ENCODE measurements around the gene UNC5A.

The UNC5A gene

DNA sequence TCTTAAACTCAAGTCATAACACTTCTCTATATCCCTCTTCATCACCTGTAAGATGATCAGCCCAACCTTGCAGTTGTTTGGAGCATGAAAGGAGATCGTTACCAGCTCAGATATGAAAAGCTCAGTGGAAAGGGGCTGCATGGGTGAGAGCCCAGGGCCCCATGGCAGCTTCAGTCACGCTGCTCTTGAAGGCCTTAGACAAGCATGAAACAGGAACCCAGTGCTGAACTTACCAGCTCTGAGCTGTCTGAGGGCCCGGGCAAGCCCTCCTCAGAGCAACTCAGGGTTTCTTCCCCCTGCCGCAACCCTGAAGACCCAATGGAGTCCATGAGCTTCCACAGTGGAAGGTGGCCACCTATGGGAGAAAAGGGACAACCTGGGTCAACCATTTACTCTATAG is 85.5 kb downstream of the UNC5A start:
- no peak overlapping the region for H3K27ac ChIP-seq
- no peak overlapping the region for H3K9ac ChIP-seq (ENCODE audit: insufficient read length)
- no peak for DNase-seq (ENCODE audit: low read depth, low spot score)
- TF ChIP-seq POLR2AphosphoS5 (IDR thresholded peaks at IDR 0.05; ENCODE audit: borderline replicate concordance, low read depth, low read length) (no peak), EZH2 (IDR thresholded peaks at IDR 0.05) (no peak), FOXP2 (optimal IDR thresholded peaks at IDR 0.05; ENCODE audit: control extremely low read depth, extremely low read length, insufficient read depth) (no peak)
- H3K4me3 ChIP-seq, result no peak overlapping the region
- H3K36me3 ChIP-seq (ENCODE audit: insufficient read depth, low read length), result no peaks in the 10 kb centered on the region
- no peaks in the 10 kb centered on the region for H3K9me3 ChIP-seq (ENCODE audit: low read depth, low read length)

DNA sequence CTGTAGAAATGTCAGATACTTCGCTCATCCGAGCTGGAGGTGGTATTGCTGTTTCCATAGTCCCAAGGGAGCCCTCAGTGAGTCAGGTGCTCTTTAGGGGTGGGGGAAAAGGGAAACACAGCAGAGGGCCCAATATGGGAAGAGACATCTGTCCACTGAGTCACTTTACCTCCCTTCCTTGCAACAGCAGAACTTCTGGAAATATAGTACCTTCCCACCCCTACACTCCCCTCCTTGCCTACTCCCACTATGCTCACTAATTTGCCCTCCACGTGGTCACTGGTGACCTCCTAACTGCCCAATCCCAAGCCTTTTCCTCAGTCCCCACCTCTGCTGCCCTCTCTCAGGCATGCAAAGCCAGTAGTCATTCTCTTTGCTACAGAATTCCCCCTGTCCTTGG is 86.9 kb downstream of the UNC5A start:
- no peak for DNase-seq (ENCODE audit: low read depth, low spot score)
- Histone ChIP-seq H3K9me3 (ENCODE audit: low read depth, low read length) (no peaks in the 10 kb centered on the region), H3K36me3 (ENCODE audit: insufficient read depth, low read length) (no peaks in the 10 kb centered on the region; the same call in 1 of the 2 replicates), H3K4me3 (no peak overlapping the region), H3K27ac (no peak overlapping the region), H3K9ac (ENCODE audit: insufficient read length) (no peak overlapping the region)
- TF ChIP-seq POLR2AphosphoS5 (IDR thresholded peaks at IDR 0.05; ENCODE audit: borderline replicate concordance, low read depth, low read length), result no peak
- TF ChIP-seq EZH2 (IDR thresholded peaks at IDR 0.05), result no peak
- TF ChIP-seq FOXP2 (optimal IDR thresholded peaks at IDR 0.05; ENCODE audit: control extremely low read depth, extremely low read length, insufficient read depth), result no peak

DNA sequence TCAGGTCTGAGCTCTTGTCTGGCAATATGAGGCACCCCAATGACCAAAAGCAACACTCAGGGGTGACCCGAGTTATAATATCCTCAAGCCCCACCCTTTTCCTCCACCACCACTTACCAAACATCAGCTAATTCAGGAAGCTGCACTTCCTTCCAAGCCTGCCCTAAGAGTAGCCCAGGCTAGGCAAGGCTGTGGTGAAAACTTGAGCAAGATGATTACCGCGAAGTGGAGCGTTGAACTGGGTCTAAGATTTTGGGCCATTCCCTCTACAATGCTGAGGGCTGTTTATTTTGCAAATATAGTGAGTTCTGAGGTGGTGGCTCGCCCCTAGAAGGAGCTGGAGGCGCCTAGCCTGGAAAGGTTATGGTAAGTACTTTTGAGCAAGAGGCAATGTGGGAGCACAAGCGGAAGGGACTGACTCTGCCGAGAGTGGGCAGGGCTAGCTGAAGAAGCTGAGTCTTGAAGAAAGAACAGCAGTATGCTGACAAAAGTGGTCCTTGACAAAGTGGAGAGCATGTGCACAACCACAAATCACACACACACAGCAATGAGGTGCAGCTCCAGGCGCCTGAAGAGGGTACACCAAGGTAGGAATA is 89.0 kb downstream of the UNC5A start, which contains the start of gene HK3:
Gene HK3, minus strand, starts transcription at position 51 of the 596 bp plus-strand sequence. CDS start 3,187 bp downstream, outside the sequence.
- no peak for DNase-seq (ENCODE audit: low read depth, low spot score)
- Histone ChIP-seq H3K27ac (no peak within 1 kb of the TSS), H3K4me3 (no peak within 1 kb of the TSS)

DNA sequence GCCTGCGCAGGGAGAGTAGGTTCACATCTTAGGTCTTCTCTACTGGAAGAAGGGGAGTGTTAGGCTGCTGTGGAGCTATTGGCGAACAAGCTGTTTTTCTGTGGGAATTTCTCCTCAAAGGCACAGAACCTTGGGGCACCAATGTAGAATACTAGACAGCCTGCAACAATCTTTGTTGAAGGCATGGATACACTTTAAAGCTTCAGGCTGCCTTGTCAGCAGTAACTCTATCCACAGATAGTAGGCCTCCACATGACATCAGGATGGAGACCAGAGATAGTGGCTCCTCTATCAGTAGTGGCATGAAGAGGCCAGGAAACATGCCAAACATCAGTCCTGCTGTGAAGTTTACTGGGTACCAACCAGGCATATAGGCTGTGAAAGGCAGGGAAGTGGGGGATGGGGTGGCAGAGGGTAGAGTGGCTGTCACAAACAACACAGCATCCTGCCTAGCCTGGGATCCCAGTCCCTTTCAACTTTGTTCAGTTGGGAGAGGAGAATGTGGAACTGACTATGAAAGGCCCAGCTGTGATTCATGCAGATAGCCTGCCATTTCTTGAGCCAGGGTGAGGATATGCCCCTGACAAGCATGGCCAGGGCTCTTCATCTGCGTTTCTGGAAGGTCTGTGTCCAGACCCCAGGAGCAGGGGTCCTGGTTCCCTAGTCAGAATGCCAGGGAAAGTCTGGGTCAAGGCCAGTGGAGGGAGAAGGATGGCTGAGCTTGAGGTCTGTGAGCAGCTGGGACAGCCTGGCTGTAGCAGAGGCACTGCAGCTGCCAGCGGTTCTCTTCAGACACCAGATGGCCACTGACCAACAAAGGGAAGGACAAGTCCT is 89.8 kb downstream of the UNC5A start:
- DNase-seq (ENCODE audit: low read depth, low spot score), result no peak
- no peak overlapping the region for H3K4me3 ChIP-seq
- peaks cover 24% of the 10 kb centered on the region for H3K36me3 ChIP-seq (ENCODE audit: insufficient read depth, low read length)
- no peak overlapping the region for H3K27ac ChIP-seq
- TF ChIP-seq FOXP2 (optimal IDR thresholded peaks at IDR 0.05; ENCODE audit: control extremely low read depth, extremely low read length, insufficient read depth) (no peak), POLR2AphosphoS5 (IDR thresholded peaks at IDR 0.05; ENCODE audit: borderline replicate concordance, low read depth, low read length) (0 out of 2 replicates have a peak, but pooled peaks have one; percentile 32)
- H3K9me3 ChIP-seq (ENCODE audit: low read depth, low read length), result no peaks in the 10 kb centered on the region
- H3K9ac ChIP-seq (ENCODE audit: insufficient read length), result no peak overlapping the region

More for the DNA sequence above, 89.0 kb downstream of the UNC5A start, which contains the start of gene HK3:
- TF ChIP-seq EZH2 (IDR thresholded peaks at IDR 0.05) (no peak), FOXP2 (optimal IDR thresholded peaks at IDR 0.05; ENCODE audit: control extremely low read depth, extremely low read length, insufficient read depth) (no peak), POLR2AphosphoS5 (IDR thresholded peaks at IDR 0.05; ENCODE audit: borderline replicate concordance, low read depth, low read length) (no peak)
- H3K9ac ChIP-seq (ENCODE audit: insufficient read length), result no peak within 1 kb of the TSS
- H3K9me3 ChIP-seq (ENCODE audit: low read depth, low read length), result no peaks in the 10 kb centered on the region
- peaks cover 17% of the 10 kb centered on the region for H3K36me3 ChIP-seq (ENCODE audit: insufficient read depth, low read length)

DNA sequence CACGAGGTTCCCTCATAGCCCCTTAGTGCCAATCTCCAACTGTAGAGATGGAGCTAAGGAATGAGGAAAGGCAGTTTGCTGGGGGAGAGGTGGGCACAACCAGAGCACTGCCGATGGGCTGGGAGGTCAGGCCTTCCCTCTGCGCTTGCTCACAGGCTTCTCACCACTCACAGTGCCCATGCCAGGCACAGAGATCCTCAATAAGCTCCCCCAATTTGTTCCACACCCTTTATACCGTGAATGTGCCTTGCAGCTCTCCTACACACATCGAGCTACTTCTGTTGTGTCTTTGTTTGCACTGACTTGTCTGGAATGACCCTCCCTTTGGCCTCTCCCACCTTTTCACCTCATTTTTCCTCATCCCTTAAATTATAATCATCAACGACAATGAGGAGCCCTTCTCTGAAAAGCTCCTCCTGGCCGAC is 90.4 kb downstream of the UNC5A start:
- Histone ChIP-seq H3K36me3 (ENCODE audit: insufficient read depth, low read length) (peaks cover 30% of the 10 kb centered on the region), H3K27ac (no peak overlapping the region), H3K4me3 (no peak overlapping the region), H3K9ac (ENCODE audit: insufficient read length) (no peak overlapping the region), H3K9me3 (ENCODE audit: low read depth, low read length) (no peaks in the 10 kb centered on the region)
- TF ChIP-seq EZH2 (IDR thresholded peaks at IDR 0.05) (no peak), FOXP2 (optimal IDR thresholded peaks at IDR 0.05; ENCODE audit: control extremely low read depth, extremely low read length, insufficient read depth) (no peak), POLR2AphosphoS5 (IDR thresholded peaks at IDR 0.05; ENCODE audit: borderline replicate concordance, low read depth, low read length) (no peak)
- DNase-seq (ENCODE audit: low read depth, low spot score), result no peak

DNA sequence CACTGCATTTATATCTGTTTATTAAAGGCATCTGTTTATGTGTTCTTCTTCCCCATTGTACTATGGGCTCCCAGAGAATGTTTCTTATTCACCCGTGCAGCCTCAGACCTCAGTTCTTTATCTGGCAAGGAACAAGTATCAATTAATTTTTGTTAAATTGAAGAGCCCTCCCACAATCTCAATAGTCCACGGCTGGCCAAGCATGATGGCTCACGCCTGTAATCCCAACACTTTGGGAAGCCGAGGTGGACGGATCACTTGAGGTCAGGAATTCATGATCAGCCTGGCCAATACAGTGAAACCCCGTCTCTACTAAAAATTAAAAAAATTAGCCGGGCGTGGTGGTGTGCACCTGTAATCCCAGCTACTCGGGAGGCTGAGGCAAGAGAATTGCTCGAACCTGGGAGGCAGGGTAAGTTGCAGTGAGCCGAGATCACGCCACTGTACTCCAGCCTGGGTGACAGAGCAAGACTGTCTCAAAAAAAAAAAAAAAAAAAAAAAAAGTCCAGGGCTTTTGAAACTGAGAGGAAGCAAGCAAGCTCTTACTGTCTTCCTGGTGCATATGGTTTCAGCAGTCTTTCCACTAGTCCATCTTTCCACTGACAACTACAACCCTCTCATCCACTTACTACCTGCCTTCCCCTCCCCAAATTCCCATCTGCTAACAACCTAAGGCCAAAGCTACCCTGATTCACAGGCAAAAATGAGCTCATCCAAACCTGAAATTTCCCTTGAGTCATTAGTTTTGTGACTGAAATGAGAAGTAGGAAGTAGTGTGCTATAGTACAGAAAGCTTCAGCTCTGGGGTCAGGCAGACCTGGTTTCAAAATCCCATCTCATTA is 91.1 kb downstream of the UNC5A start:
- no peak overlapping the region for H3K9ac ChIP-seq (ENCODE audit: insufficient read length)
- no peak for DNase-seq (ENCODE audit: low read depth, low spot score)
- TF ChIP-seq EZH2 (IDR thresholded peaks at IDR 0.05) (no peak), POLR2AphosphoS5 (IDR thresholded peaks at IDR 0.05; ENCODE audit: borderline replicate concordance, low read depth, low read length) (no peak), FOXP2 (optimal IDR thresholded peaks at IDR 0.05; ENCODE audit: control extremely low read depth, extremely low read length, insufficient read depth) (no peak)

DNA sequence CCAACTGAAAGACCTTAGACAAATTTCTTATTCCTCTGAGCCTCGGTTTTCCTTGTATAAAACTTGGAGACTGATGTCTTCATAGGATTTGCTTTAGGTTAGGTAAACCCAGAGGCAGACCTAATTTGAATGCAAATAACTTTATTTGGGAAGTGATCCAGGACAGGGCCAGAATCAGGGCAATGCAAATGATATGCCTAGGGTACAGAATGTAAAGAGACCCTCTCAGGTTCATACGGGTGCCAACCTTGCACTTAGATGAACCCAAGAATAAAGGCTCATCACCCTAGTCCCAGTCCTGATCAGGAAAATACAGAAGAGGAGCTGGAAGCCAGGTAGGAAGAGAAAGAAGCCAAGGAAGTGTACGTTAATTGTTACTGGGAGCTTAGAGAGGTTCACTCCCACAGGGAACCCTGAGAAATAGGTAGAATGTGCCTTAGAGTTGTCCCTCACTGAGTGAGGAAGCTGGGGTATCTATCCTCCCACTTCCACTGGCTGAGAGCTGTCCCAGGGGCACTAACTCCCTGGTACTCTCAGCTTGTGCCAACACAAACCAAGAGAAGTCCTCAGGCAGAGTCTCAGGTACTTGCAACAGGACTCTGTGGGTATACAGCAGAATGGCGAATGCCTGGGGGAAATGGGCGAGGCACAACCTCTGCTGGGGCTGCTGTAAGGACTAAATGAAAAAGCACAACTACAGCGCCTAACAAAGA is 91.9 kb downstream of the UNC5A start:
- TF ChIP-seq FOXP2 (optimal IDR thresholded peaks at IDR 0.05; ENCODE audit: control extremely low read depth, extremely low read length, insufficient read depth), result no peak
- TF ChIP-seq EZH2 (IDR thresholded peaks at IDR 0.05), result no peak
- TF ChIP-seq POLR2AphosphoS5 (IDR thresholded peaks at IDR 0.05; ENCODE audit: borderline replicate concordance, low read depth, low read length), result no peak
- H3K9ac ChIP-seq (ENCODE audit: insufficient read length), result no peak overlapping the region
- H3K36me3 ChIP-seq (ENCODE audit: insufficient read depth, low read length), result peaks cover 45% of the 10 kb centered on the region
- H3K4me3 ChIP-seq, result no peak overlapping the region
- H3K9me3 ChIP-seq (ENCODE audit: low read depth, low read length), result no peaks in the 10 kb centered on the region
- no peak overlapping the region for H3K27ac ChIP-seq
- no peak for DNase-seq (ENCODE audit: low read depth, low spot score)

More for the DNA sequence above, 91.1 kb downstream of the UNC5A start:
- Histone ChIP-seq H3K9me3 (ENCODE audit: low read depth, low read length) (no peaks in the 10 kb centered on the region), H3K27ac (no peak overlapping the region), H3K4me3 (no peak overlapping the region), H3K36me3 (ENCODE audit: insufficient read depth, low read length) (peaks cover 37% of the 10 kb centered on the region)

Data from SK-N-MC (cell line).